B cell (primary cell): ENCODE measurements around the gene DNAJB2.

Experiments
- CTCF ChIP-seq: fragments of 200-600 bp; IDR thresholded peaks from one replicate; pipeline ENCODE4 v1.8.0; 2022; ENCODE audit warnings: antibody characterized with exemption, mild to moderate bottlenecking
- EZH2 ChIP-seq: IDR thresholded peaks from 2 replicates; pipeline ENCODE4 v1.6.1; 2012; ENCODE audit warnings: borderline replicate concordance, low read depth, mild to moderate bottlenecking, moderate library complexity, low read length; ENCODE audit not compliant: insufficient read depth, poor library complexity, severe bottlenecking

GRCh38 chr2:219243291-219243761 lies 35.8 kb upstream of the DNAJB2 start:
- no peak for TF ChIP-seq CTCF
- TF ChIP-seq EZH2: no peak
